Effector memory CD4-positive, alpha-beta T cell (primary cell): ENCODE data around the gene APP.
"Not testable (repeated sequence)": the region's sequence is repeated elsewhere in the genome, so short reads cannot be mapped to it uniquely, and the experiment has no call there.

Experiments used
- DNase-seq, 3 donors: peaks; one replicate each; pipeline ENCODE4 v3.0.0-alpha.2; 2020
- H3K27ac ChIP-seq: 2 replicates; pipeline ENCODE4 v1.7.0; 2013; ENCODE audit warnings: mild to moderate bottlenecking, low read length, moderate library complexity; ENCODE audit not compliant: insufficient read depth, poor library complexity, severe bottlenecking
- H3K27me3 ChIP-seq: replicated peaks from 2 replicates; pipeline ENCODE4 v1.7.0; 2013; ENCODE audit warnings: mild to moderate bottlenecking, low read length; ENCODE audit not compliant: insufficient read depth, control insufficient read depth, poor library complexity, severe bottlenecking
- H3K36me3 ChIP-seq: 2 replicates; pipeline ENCODE4 v1.7.0; 2013; ENCODE audit warnings: mild to moderate bottlenecking, low read length, moderate library complexity; ENCODE audit not compliant: control insufficient read depth, insufficient read depth
- H3K4me1 ChIP-seq: 2 replicates; pipeline ENCODE4 v1.7.0; 2013; ENCODE audit warnings: low read length, mild to moderate bottlenecking; ENCODE audit not compliant: control insufficient read depth, insufficient read depth, poor library complexity, severe bottlenecking
- H3K4me3 ChIP-seq: 2 replicates; pipeline ENCODE4 v1.7.0; 2013; ENCODE audit warnings: low read length, low read depth, mild to moderate bottlenecking; ENCODE audit not compliant: insufficient read depth, poor library complexity, severe bottlenecking
- H3K9me3 ChIP-seq: 2 replicates; pipeline ENCODE4 v1.7.0; 2013; ENCODE audit warnings: mild to moderate bottlenecking, low read length, moderate library complexity; ENCODE audit not compliant: control insufficient read depth

Gene APP

GRCh38 chr21:25927195-25927880, 243.2 kb downstream of the APP start:
- H3K27ac ChIP-seq = no peak overlapping the region

GRCh38 chr21:25925936-25926335, 244.6 kb downstream of the APP start:
- H3K27ac ChIP-seq = no peak overlapping the region
- no peak overlapping the region for H3K4me3 ChIP-seq
- no peak for DNase-seq
- no peaks in the 10 kb centered on the region for H3K36me3 ChIP-seq
- H3K27me3 ChIP-seq = no peaks in the 10 kb centered on the region
- H3K4me1 ChIP-seq = no peaks in the 10 kb centered on the region
- no peaks in the 10 kb centered on the region for H3K9me3 ChIP-seq

More at GRCh38 chr21:25927195-25927880, 243.2 kb downstream of the APP start:
- Histone ChIP-seq H3K9me3 (no peaks in the 10 kb centered on the region), H3K4me3 (no peak overlapping the region), H3K36me3 (no peaks in the 10 kb centered on the region), H3K4me1 (no peaks in the 10 kb centered on the region), H3K27me3 (no peaks in the 10 kb centered on the region)
- DNase-seq = no peak

- no peak for DNase-seq
- Histone ChIP-seq H3K4me1 (no peaks in the 10 kb centered on the region), H3K27ac (no peak overlapping the region), H3K36me3 (no peaks in the 10 kb centered on the region), H3K4me3 (no peak overlapping the region), H3K9me3 (no peaks in the 10 kb centered on the region), H3K27me3 (no peaks in the 10 kb centered on the region)
Observed at GRCh38 chr21:25925064-25925800, 245.3 kb downstream of the APP start.

- DNase-seq, H3K36me3 ChIP-seq, H3K9me3 ChIP-seq, H3K4me3 ChIP-seq, H3K27ac ChIP-seq, H3K27me3 ChIP-seq, H3K4me1 ChIP-seq: not testable (repeated sequence)
Observed at GRCh38 chr21:25918152-25918551, 252.4 kb downstream of the APP start.

GRCh38 chr21:25916226-25916625, 254.3 kb downstream of the APP start:
- no peak for DNase-seq
- Histone ChIP-seq H3K27me3 (no peaks in the 10 kb centered on the region), H3K4me3 (no peak overlapping the region), H3K27ac (no peak overlapping the region), H3K9me3 (no peaks in the 10 kb centered on the region), H3K36me3 (no peaks in the 10 kb centered on the region), H3K4me1 (no peaks in the 10 kb centered on the region)

GRCh38 chr21:25913479-25913878, 257.1 kb downstream of the APP start:
- DNase-seq = no peak
- H3K27ac ChIP-seq = no peak overlapping the region
- H3K4me3 ChIP-seq = no peak overlapping the region
- H3K4me1 ChIP-seq = no peaks in the 10 kb centered on the region
- no peaks in the 10 kb centered on the region for H3K27me3 ChIP-seq
- no peaks in the 10 kb centered on the region for H3K9me3 ChIP-seq
- H3K36me3 ChIP-seq = no peaks in the 10 kb centered on the region

GRCh38 chr21:25912402-25912746, 258.2 kb downstream of the APP start:
- Histone ChIP-seq H3K4me1 (no peaks in the 10 kb centered on the region), H3K36me3 (no peaks in the 10 kb centered on the region), H3K9me3 (no peaks in the 10 kb centered on the region), H3K4me3 (no peak overlapping the region), H3K27ac (no peak overlapping the region), H3K27me3 (no peaks in the 10 kb centered on the region)
- no peak for DNase-seq

GRCh38 chr21:25911730-25912401, 258.7 kb downstream of the APP start:
- H3K27me3 ChIP-seq = no peaks in the 10 kb centered on the region
- H3K9me3 ChIP-seq = no peaks in the 10 kb centered on the region
- H3K4me1 ChIP-seq = no peaks in the 10 kb centered on the region
- H3K36me3 ChIP-seq = no peaks in the 10 kb centered on the region
- no peak for DNase-seq
- H3K4me3 ChIP-seq = no peak overlapping the region
- H3K27ac ChIP-seq = no peak overlapping the region

GRCh38 chr21:25910809-25911208, 259.8 kb downstream of the APP start:
- Histone ChIP-seq H3K4me3 (no peak overlapping the region), H3K27me3 (no peaks in the 10 kb centered on the region), H3K36me3 (no peaks in the 10 kb centered on the region), H3K4me1 (no peaks in the 10 kb centered on the region), H3K9me3 (no peaks in the 10 kb centered on the region), H3K27ac (no peak overlapping the region)
- DNase-seq = no peak

- no peak for DNase-seq
- Histone ChIP-seq H3K9me3 (no peaks in the 10 kb centered on the region), H3K27me3 (no peaks in the 10 kb centered on the region), H3K27ac (no peak overlapping the region), H3K4me1 (no peaks in the 10 kb centered on the region), H3K36me3 (no peaks in the 10 kb centered on the region), H3K4me3 (no peak overlapping the region)
Observed at GRCh38 chr21:25909341-25909740, 261.2 kb downstream of the APP start.
